ES-I3 (cell line): ENCODE measurements around the gene SSC5D.
A peak's percentile ranks its signal among the peaks of the same experiment; 100 is the strongest.

ENCODE experiments used
- H3K36me3 ChIP-seq: 2 replicates; pipeline ENCODE4 v1.6.1; 2013; ENCODE audit warnings: mild to moderate bottlenecking, low read length, control low read depth, moderate library complexity; ENCODE audit not compliant: insufficient read depth
- H3K4me1 ChIP-seq: 2 replicates; pipeline ENCODE4 v1.6.1; 2013; ENCODE audit warnings: mild to moderate bottlenecking, control low read depth, low read length; ENCODE audit not compliant: insufficient read depth
- H3K9ac ChIP-seq: 2 replicates; pipeline ENCODE4 v1.6.1; 2013; ENCODE audit warnings: low read depth, mild to moderate bottlenecking, low read length, moderate library complexity
- H3K9me3 ChIP-seq: 2 replicates; pipeline ENCODE4 v1.6.1; 2013; ENCODE audit warnings: mild to moderate bottlenecking, low read length, moderate library complexity; ENCODE audit not compliant: control insufficient read depth, insufficient read depth

The SSC5D gene

GRCh38 chr19:55484593-55485438 is 3.4 kb upstream of the SSC5D start, which contains the start of gene NAT14:
TSS of gene NAT14 (plus strand) at chr19:55485188. CDS start at chr19:55485709, 521 bp downstream.
- Histone ChIP-seq H3K9me3 (no peaks in the 10 kb centered on the region), H3K36me3 (no peaks in the 10 kb centered on the region), H3K4me1 (peaks cover 18% of the 10 kb centered on the region; the same call in 1 of the 2 replicates), H3K9ac (peak within 1 kb of the TSS; percentile 83)

GRCh38 chr19:55485439-55486011 is 2.7 kb upstream of the SSC5D start:
- peak overlapping the region; percentile 83 for H3K9ac ChIP-seq
- no peaks in the 10 kb centered on the region for H3K9me3 ChIP-seq
- peaks cover 18% of the 10 kb centered on the region; the same call in 1 of the 2 replicates for H3K4me1 ChIP-seq

DNA sequence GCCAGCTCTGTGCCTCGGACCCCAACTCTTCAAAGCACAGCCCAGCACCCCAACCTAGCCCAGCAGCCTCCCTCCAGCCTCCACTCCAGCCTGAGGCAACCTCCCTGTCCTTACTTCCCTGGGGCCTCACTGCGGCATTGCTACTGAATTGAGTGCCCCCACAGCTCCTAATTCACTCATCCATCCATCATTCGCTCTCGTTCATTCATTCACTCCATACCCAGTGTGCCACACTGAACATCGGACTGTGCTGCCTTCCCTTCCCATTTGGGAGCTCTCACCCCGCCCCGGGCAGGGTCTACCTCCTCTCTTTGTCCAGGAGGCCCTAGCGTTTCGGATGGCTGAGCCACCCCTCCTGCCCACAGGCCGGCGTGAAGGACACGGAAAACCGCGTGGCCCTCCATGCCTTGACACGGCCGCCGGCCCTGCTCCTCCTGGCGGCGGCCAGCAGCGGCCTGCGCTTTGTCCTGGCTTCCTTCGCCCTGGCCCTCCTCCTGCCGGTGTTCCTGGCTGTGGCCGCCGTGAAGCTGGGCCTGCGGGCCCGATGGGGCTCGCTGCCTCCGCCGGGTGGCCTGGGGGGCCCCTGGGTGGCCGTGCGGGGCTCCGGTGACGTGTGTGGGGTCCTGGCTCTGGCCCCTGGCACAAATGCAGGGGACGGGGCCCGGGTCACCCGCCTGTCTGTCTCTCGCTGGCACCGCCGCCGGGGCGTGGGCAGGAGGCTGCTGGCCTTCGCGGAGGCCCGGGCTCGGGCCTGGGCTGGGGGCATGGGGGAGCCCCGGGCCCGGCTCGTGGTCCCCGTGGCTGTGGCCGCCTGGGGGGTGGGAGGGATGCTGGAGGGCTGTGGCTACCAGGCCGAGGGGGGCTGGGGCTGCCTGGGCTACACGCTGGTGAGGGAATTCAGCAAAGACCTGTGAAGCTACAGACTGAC is 1.9 kb upstream of the SSC5D start:
- Histone ChIP-seq H3K4me1 (peaks cover 18% of the 10 kb centered on the region; the same call in 1 of the 2 replicates), H3K9me3 (no peaks in the 10 kb centered on the region), H3K36me3 (no peaks in the 10 kb centered on the region), H3K9ac (no peak overlapping the region; the same call in 1 of the 2 replicates)

More at GRCh38 chr19:55485439-55486011, 2.7 kb upstream of the SSC5D start:
- no peaks in the 10 kb centered on the region for H3K36me3 ChIP-seq

- H3K9ac ChIP-seq, result peak overlapping the region; percentile 22
- H3K36me3 ChIP-seq, result no peaks in the 10 kb centered on the region
- no peaks in the 10 kb centered on the region for H3K9me3 ChIP-seq
- H3K4me1 ChIP-seq, result peaks cover 18% of the 10 kb centered on the region; the same call in 1 of the 2 replicates
Observed at GRCh38 chr19:55486971-55487923, 989 bp upstream of the SSC5D start.

DNA sequence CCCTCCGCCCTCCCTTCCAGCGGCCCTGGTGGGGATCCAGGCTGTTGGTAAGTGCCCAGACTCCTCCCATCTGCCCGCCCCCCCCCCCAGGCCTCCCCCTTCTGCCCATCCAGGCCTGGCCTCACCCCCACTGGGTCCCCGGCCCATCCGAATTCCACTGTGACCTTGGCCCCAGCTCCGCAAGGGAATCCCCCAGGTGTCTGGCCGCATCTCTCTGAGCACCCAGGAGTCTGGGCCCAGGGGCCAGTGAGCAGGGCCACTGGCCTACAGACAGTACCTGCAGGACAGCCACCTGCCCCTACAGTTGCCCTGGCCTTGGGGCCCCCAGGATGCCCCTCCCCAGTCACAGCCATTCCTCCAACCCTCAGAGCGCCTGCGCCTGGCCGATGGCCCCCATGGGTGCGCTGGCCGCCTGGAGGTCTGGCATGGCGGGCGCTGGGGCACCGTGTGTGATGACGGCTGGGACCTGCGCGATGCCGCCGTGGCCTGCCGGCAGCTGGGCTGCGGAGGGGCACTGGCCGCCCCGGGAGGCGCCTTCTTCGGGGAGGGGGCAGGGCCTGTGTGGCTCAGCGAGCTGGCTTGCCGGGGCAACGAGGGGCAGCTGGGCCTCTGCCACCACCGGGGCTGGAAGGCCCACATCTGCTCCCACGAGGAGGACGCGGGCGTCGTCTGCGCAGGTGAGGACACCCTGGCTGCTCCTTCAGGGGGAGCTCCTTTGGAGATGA is 912 bp downstream of the SSC5D start:
- Histone ChIP-seq H3K4me1 (peaks cover 17% of the 10 kb centered on the region; the same call in 1 of the 2 replicates), H3K9me3 (no peaks in the 10 kb centered on the region), H3K9ac (no peak overlapping the region; the same call in 1 of the 2 replicates), H3K36me3 (no peaks in the 10 kb centered on the region)

- Histone ChIP-seq H3K36me3 (no peaks in the 10 kb centered on the region), H3K4me1 (peaks cover 14% of the 10 kb centered on the region; the same call in 1 of the 2 replicates), H3K9ac (no peak overlapping the region; the same call in 1 of the 2 replicates), H3K9me3 (no peaks in the 10 kb centered on the region)
Observed at GRCh38 chr19:55489711-55490477, 1.7 kb downstream of the SSC5D start.

GRCh38 chr19:55490478-55491432 is 2.5 kb downstream of the SSC5D start:
- no peak overlapping the region for H3K9ac ChIP-seq

DNA sequence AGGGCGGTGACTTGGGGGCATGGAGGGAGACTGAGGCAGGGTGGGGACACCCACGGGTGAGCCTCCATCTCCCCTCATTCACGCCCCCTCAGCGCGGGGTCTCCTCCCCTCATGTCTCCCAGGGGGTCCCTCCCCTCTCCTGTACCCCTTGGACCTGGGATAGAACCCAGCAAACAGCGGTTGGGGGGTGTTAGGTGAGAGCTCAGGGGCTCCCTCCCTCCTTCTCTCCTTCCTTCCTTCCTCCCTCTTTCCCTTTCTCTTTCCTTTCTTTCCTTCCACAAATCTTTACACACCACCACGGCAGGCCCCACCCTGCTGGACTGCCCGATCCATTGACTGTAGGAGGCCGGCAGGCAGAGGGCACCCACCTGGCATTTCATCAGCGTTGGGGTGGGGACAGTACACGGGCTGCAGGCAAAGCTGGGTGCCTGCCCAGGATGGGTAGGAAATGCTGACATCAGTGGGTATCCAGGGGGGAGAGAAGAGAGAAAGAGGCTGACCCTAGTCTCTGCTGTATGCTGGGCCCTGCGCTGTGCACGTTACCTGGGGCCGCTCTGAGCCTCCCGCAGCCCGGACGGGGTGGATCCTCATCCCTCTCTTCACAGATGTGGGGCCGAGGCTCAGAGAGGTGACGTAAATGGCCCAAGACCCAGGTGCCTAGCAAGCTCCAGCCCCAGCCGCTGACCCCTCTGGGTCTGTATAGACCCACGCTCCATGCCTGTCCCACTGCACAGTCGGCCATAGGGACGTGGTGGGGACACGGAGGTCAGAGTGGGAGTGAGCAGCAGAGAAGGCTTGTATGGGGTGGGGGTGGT is 3.5 kb downstream of the SSC5D start:
- Histone ChIP-seq H3K4me1 (peaks cover 23% of the 10 kb centered on the region; the same call in 1 of the 2 replicates), H3K9ac (no peak overlapping the region)

More at GRCh38 chr19:55490478-55491432, 2.5 kb downstream of the SSC5D start:
- Histone ChIP-seq H3K9me3 (no peaks in the 10 kb centered on the region), H3K36me3 (no peaks in the 10 kb centered on the region), H3K4me1 (peaks cover 18% of the 10 kb centered on the region; the same call in 1 of the 2 replicates)

DNA sequence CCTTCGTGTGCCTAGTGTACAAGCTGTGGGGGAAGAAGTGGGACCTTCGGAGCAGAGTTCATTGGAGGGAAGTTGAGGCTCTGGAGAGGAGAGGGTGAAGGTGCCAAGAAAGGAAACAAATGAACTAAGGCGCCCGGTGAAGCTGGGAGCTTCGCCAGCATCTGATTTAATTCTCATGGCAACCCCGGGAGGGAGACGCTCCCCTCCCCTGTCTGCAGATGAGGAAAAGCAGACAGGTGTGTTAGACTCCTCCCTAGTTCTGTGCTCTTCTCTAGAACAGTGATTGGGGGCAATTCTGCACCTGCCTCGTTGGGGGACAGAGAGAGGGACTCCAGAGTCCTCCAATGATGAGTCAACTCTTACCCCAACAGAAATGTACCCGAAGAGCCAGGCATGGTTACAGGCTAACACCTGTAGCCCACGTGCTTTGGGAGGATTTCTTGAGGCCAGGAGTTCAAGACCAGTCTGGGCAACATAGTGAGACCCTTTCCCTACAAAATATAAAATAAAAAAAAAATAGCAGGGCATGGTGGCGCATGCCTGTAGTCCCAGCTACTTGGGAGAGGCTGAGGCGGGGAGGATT is 4.2 kb downstream of the SSC5D start:
- Histone ChIP-seq H3K4me1 (peaks cover 22% of the 10 kb centered on the region), H3K9me3 (no peaks in the 10 kb centered on the region), H3K9ac (no peak overlapping the region), H3K36me3 (no peaks in the 10 kb centered on the region)

More for the DNA sequence above, 3.5 kb downstream of the SSC5D start:
- Histone ChIP-seq H3K9me3 (no peaks in the 10 kb centered on the region), H3K36me3 (no peaks in the 10 kb centered on the region)

DNA sequence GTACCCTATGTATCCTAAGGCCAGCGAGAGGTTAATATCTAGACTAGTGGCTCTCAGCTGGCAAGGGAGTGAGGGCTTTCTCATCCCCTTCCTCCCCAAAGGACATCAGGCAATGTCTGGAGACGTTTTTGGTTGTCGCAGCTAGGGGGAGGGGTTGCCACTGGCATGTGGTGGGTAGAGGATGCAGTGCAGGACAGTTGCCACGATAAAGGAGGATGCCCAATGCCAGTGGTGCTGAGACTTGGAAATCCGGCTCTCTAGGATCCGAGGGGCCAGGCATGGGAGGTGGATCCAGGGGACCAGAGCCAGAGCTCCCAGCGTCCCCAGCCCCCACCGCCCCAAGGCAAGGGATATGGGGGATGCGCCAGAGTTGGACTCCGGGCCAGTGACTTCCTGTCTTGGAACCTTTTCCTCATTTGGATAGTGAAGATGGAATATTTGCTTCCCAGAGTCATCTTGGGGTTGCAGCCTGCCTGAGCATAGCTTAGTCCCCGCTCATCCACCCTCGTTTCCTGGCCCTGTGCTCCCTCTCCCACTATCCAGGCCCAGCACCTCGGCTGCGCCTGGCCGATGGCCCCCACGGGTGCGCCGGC is 4.9 kb downstream of the SSC5D start:
- no peaks in the 10 kb centered on the region for H3K36me3 ChIP-seq
- H3K9me3 ChIP-seq, result no peaks in the 10 kb centered on the region
- H3K4me1 ChIP-seq, result peaks cover 22% of the 10 kb centered on the region
- no peak overlapping the region for H3K9ac ChIP-seq
